Measurements from ENCODE around the gene KLK1.
"Not testable (repeated sequence)": the region's sequence is repeated elsewhere in the genome, so short reads cannot be mapped to it uniquely, and the experiment has no call there.

The KLK1 gene

GRCh38 chr19:50814883-50815282 is 8.7 kb downstream of the KLK1 start:
- DNase-seq (ENCODE audit: low read depth): no peak

GRCh38 chr19:50812474-50812873 is 11.1 kb downstream of the KLK1 start:
- DNase-seq (ENCODE audit: low read depth): no peak

- DNase-seq (ENCODE audit: low read depth): not testable (repeated sequence)
These were observed 11.9 kb downstream of the KLK1 start for GRCh38 chr19:50811622-50812238.

GRCh38 chr19:50808856-50809255 is 14.7 kb downstream of the KLK1 start:
- DNase-seq (ENCODE audit: low read depth): no peak

GRCh38 chr19:50804420-50805272 is 18.9 kb downstream of the KLK1 start:
- peak; percentile 91 for DNase-seq (ENCODE audit: low read depth)

GRCh38 chr19:50803633-50804419 is 19.8 kb downstream of the KLK1 start:
- DNase-seq (ENCODE audit: low read depth): peak; percentile 2

GRCh38 chr19:50801107-50801506 is 22.5 kb downstream of the KLK1 start:
- no peak for DNase-seq (ENCODE audit: low read depth)

- DNase-seq (ENCODE audit: low read depth): no peak
These were observed 24.1 kb downstream of the KLK1 start for GRCh38 chr19:50799547-50799851.

- DNase-seq (ENCODE audit: low read depth): no peak
These were observed 24.7 kb downstream of the KLK1 start for GRCh38 chr19:50798659-50799546.

- DNase-seq (ENCODE audit: low read depth): no peak
These were observed 25.6 kb downstream of the KLK1 start for GRCh38 chr19:50797781-50798658.

GRCh38 chr19:50797429-50797780 is 26.2 kb downstream of the KLK1 start:
- no peak for DNase-seq (ENCODE audit: low read depth)

GRCh38 chr19:50796634-50797428 is 26.8 kb downstream of the KLK1 start:
- DNase-seq (ENCODE audit: low read depth): no peak

- DNase-seq (ENCODE audit: low read depth): no peak
These were observed 27.4 kb downstream of the KLK1 start for GRCh38 chr19:50796128-50796633.

GRCh38 chr19:50795664-50796073 is 27.9 kb downstream of the KLK1 start:
- no peak for DNase-seq (ENCODE audit: low read depth)

GRCh38 chr19:50794876-50795663 is 28.5 kb downstream of the KLK1 start:
- DNase-seq (ENCODE audit: low read depth): no peak

- DNase-seq (ENCODE audit: low read depth): no peak
These were observed 29.3 kb downstream of the KLK1 start for GRCh38 chr19:50794074-50794875.

GRCh38 chr19:50793558-50794065 is 30.0 kb downstream of the KLK1 start:
- no peak for DNase-seq (ENCODE audit: low read depth)
